Loucy (cell line): ENCODE data around the gene ANKRD27.
"Not testable (repeated sequence)": the region's sequence is repeated elsewhere in the genome, so short reads cannot be mapped to it uniquely, and the experiment has no call there.

Experiments used
- H2AFZ ChIP-seq: fragments of 200-600 bp; sonication (generic); 2 replicates; pipeline ENCODE4 v1.6.0; 2016; ENCODE audit warnings: antibody characterized with exemption, mild to moderate bottlenecking, low read length, moderate library complexity
- H3F3A ChIP-seq: fragments of 200-600 bp; 2 replicates; pipeline ENCODE4 v1.6.0; 2016; ENCODE audit warnings: antibody characterized with exemption, low read depth, mild to moderate bottlenecking
- H3K27me3 ChIP-seq: fragments of 200-600 bp; sonication (generic); 2 replicates; pipeline ENCODE4 v1.6.1; 2014; ENCODE audit warnings: low read length, mild to moderate bottlenecking; ENCODE audit not compliant: insufficient read depth, poor library complexity, severe bottlenecking
- H3K36me3 ChIP-seq: fragments of 200-600 bp; sonication (generic); 2 replicates; pipeline ENCODE4 v1.6.1; 2016; ENCODE audit warnings: low read length; ENCODE audit not compliant: insufficient read depth
- H3K4me1 ChIP-seq: fragments of 200-600 bp; sonication (generic); 2 replicates; pipeline ENCODE4 v1.5.1; 2014; ENCODE audit warnings: low read length, mild to moderate bottlenecking; ENCODE audit not compliant: insufficient read depth, poor library complexity, severe bottlenecking
- H3K4me2 ChIP-seq: fragments of 200-600 bp; sonication (generic); 2 replicates; pipeline ENCODE4 v1.6.0; 2014; ENCODE audit warnings: antibody characterized with exemption, low read length, low read depth, mild to moderate bottlenecking; ENCODE audit not compliant: poor library complexity, severe bottlenecking
- H3K4me3 ChIP-seq: fragments of 200-600 bp; sonication (generic); 2 replicates; pipeline ENCODE4 v1.5.1; 2014; ENCODE audit warnings: low read length, mild to moderate bottlenecking, mixed read lengths; ENCODE audit not compliant: poor library complexity, severe bottlenecking
- H3K79me2 ChIP-seq: fragments of 200-600 bp; sonication (generic); 2 replicates; pipeline ENCODE4 v1.6.1; 2014; ENCODE audit warnings: low read length; ENCODE audit not compliant: insufficient read depth
- H3K9ac ChIP-seq: fragments of 200-600 bp; sonication (generic); 2 replicates; pipeline ENCODE4 v1.6.0; 2014; ENCODE audit warnings: mild to moderate bottlenecking, low read depth, low read length, moderate library complexity; ENCODE audit not compliant: poor library complexity, severe bottlenecking
- H3K9me2 ChIP-seq: fragments of 200-600 bp; sonication (generic); replicated peaks from 2 replicates; pipeline ENCODE4 v1.6.1; 2016; ENCODE audit warnings: low read depth, low read length, mixed read lengths
- H3K9me3 ChIP-seq: fragments of 200-600 bp; sonication (generic); 2 replicates; pipeline ENCODE4 v1.6.1; 2014; ENCODE audit warnings: mild to moderate bottlenecking, antibody characterized with exemption, low read length, low read depth; ENCODE audit not compliant: insufficient read depth
- H4K20me1 ChIP-seq: fragments of 200-600 bp; sonication (generic); 2 replicates; pipeline ENCODE4 v1.6.0; 2014; ENCODE audit warnings: antibody characterized with exemption, low read length, mild to moderate bottlenecking; ENCODE audit not compliant: insufficient read depth, poor library complexity, severe bottlenecking
- CTCF ChIP-seq: fragments of 200-600 bp; sonication (generic); conservative IDR thresholded peaks from 2 replicates; pipeline ENCODE4 v1.5.1; 2014; ENCODE audit warnings: mild to moderate bottlenecking, antibody characterized with exemption, low read length
- EZH2phosphoT487 ChIP-seq: fragments of 200-600 bp; IDR thresholded peaks from 2 replicates; pipeline ENCODE4 v1.6.1; 2018; ENCODE audit warnings: antibody characterized with exemption, mild to moderate bottlenecking, moderate library complexity, borderline replicate concordance

The ANKRD27 gene

GRCh38 chr19:32719611-32720059 lies 44.7 kb upstream of the ANKRD27 start, which contains the start of gene TDRD12:
TSS of gene TDRD12 (plus strand) at chr19:32719767. CDS start at chr19:32720073, 306 bp downstream.
- H3K4me1 ChIP-seq = peaks cover 11% of the 10 kb centered on the region
- no peak within 1 kb of the TSS for H2AFZ ChIP-seq
- TF ChIP-seq CTCF = 0 out of 2 replicates have a peak, but pooled peaks have one; percentile 15
- no peak for TF ChIP-seq EZH2phosphoT487
- no peak within 1 kb of the TSS for H3K9ac ChIP-seq
- H3K79me2 ChIP-seq = no peaks in the 10 kb centered on the region
- H4K20me1 ChIP-seq = no peaks in the 10 kb centered on the region
- H3K36me3 ChIP-seq = no peaks in the 10 kb centered on the region
- no peaks in the 10 kb centered on the region for H3K9me3 ChIP-seq
- H3K4me3 ChIP-seq = no peak within 1 kb of the TSS
- no peak within 1 kb of the TSS for H3K4me2 ChIP-seq
- no peaks in the 10 kb centered on the region for H3K27me3 ChIP-seq
- H3F3A ChIP-seq = no peaks in the 10 kb centered on the region
- no peaks in the 10 kb centered on the region for H3K9me2 ChIP-seq

- Histone ChIP-seq H3K4me1 (peaks cover 11% of the 10 kb centered on the region), H4K20me1 (no peaks in the 10 kb centered on the region), H2AFZ (no peak overlapping the region), H3K4me3 (no peak overlapping the region), H3K79me2 (no peaks in the 10 kb centered on the region), H3K9ac (no peak overlapping the region), H3K36me3 (peaks cover 5% of the 10 kb centered on the region; the same call in 1 of the 2 replicates), H3K9me3 (no peaks in the 10 kb centered on the region), H3K9me2 (no peaks in the 10 kb centered on the region), H3F3A (no peaks in the 10 kb centered on the region), H3K27me3 (no peaks in the 10 kb centered on the region), H3K4me2 (no peak overlapping the region)
- TF ChIP-seq EZH2phosphoT487 (no peak), CTCF (no peak)
These were observed 43.3 kb upstream of the ANKRD27 start for GRCh38 chr19:32718286-32718685.

GRCh38 chr19:32717496-32717895 lies 42.5 kb upstream of the ANKRD27 start:
- Histone ChIP-seq H4K20me1 (no peaks in the 10 kb centered on the region), H3K27me3 (no peaks in the 10 kb centered on the region), H3K9ac (no peak overlapping the region), H3K4me3 (no peak overlapping the region), H3K36me3 (peaks cover 11% of the 10 kb centered on the region), H3K4me1 (peaks cover 11% of the 10 kb centered on the region), H3K4me2 (no peak overlapping the region), H3K79me2 (no peaks in the 10 kb centered on the region), H2AFZ (no peak overlapping the region), H3F3A (no peaks in the 10 kb centered on the region), H3K9me2 (no peaks in the 10 kb centered on the region), H3K9me3 (no peaks in the 10 kb centered on the region)
- TF ChIP-seq EZH2phosphoT487 (no peak), CTCF (no peak)

- not testable (repeated sequence) for H3K27me3 ChIP-seq, H3K4me2 ChIP-seq, H4K20me1 ChIP-seq, H2AFZ ChIP-seq, H3K9me2 ChIP-seq, H3K4me3 ChIP-seq, H3K79me2 ChIP-seq, H3K9ac ChIP-seq, H3F3A ChIP-seq, H3K9me3 ChIP-seq
- peaks cover 11% of the 10 kb centered on the region for H3K4me1 ChIP-seq
- H3K36me3 ChIP-seq = peaks cover 19% of the 10 kb centered on the region
These were observed 41.2 kb upstream of the ANKRD27 start for GRCh38 chr19:32716203-32716602.
